HG02884 (cell line): ENCODE data around the gene SMURF1.
"Not testable (repeated sequence)": the region's sequence is repeated elsewhere in the genome, so short reads cannot be mapped to it uniquely, and the experiment has no call there.

Experiments
- ATAC-seq: cut with Tn5 transposase; IDR thresholded peaks from one replicate; pipeline ENCODE4 v1.9.1; 2021; ENCODE audit warnings: mild to moderate bottlenecking, moderate library complexity; ENCODE audit not compliant: unreplicated experiment

Gene SMURF1

DNA sequence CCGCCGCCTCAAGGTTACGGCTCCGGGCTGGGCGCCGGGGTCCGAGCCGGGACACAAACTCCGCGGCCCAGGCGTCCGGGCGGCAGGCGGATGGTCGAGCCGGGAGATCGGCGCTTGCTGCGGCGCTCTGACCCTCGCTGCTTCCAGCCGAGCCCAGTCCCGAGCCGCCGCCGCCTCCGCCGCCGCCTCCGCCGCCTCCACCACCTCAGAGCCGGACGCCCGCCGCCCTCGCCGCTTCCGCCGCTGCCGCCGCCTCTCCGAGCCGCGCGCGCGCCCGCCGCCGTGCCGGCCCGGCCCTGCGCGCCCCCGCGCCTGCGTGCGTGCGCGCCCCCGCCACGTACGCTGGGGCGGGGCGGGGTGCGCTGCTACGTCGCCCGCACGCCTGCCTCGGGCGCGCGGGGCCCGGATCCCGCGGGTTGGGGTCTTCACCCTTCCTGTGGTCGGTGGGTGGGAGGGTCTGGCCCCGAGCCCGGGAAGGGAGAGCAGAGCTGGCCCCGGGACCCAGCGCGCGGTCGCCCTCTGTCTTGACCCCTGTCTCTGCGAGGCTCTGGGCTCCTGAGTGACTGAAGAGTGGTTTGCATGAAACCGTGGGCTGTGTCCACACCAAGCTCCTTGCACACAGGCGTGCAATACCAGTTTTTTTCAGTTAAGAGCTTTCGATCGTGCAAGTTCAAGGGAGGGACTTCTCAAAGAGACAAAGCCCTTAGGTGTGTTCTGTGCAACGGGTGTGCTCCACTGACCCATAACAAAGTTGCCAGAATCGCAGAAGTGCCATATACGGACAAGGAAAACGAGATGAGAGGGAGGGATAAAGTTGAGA is at the start of gene SMURF1:
SMURF1 (minus strand) TSS at position 256 of the 820 bp plus-strand sequence. CDS start 328 bp downstream, outside the sequence.
- peak; percentile 58 for ATAC-seq

- no peak for ATAC-seq
Observed at GRCh38 chr7:99191869-99192596, 48.1 kb upstream of the SMURF1 start.

GRCh38 chr7:99190359-99191009 is 46.6 kb upstream of the SMURF1 start:
- ATAC-seq = no peak

DNA sequence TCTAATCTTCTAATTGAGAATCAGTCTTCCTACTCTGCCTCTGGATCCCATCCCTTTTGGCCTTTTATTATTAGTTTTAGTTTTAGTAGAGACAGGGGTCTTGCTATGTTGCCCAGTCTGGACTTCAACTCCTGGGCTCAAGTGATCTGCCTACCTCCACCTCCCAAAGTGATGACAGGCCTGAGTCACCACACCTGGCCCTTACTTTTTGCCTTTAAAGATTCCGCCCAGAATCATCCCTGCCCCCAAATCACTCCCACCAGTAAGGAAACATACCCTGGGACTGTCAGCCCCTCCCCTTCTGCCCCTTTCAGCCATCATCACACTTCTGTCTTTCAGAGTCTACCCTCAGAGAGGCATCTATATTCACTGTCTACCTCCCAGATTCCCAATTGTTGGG is 45.3 kb upstream of the SMURF1 start:
- ATAC-seq = no peak

- no peak for ATAC-seq
Observed at GRCh38 chr7:99188221-99188620, 44.3 kb upstream of the SMURF1 start.

DNA sequence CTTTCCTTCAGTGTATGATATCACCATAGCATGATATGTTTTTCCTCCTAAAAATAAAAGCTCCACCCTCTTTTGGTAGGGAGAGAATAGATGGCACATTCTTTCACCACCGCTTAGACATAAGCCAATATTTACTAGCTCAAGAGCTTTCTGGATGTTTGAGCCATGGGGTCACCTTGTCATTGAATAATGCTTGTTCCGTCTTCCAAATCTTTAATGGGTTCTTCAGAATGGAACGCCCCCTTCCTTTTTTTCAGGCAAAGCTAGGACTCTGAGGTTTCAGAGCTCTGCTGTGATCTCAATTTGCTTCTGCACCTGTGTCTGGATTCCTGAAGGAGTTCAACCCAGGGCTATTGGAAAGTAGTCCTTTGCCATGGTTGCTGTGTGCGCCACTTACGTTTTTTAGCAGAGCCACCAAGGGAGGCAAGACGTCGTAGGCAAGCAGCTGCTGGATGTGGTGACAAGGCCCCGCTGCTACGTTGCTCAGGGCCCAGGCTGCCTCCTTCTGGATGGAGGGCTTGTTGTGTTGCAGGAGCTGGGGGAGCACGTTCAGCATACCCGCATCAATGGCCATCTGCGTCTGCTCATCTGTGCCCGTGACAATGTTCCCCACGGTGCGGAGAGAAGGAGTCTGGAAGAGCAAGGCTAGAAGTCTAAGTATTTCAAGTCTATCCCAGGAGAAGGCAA is 40.8 kb upstream of the SMURF1 start:
- no peak for ATAC-seq

- ATAC-seq = no peak
Observed at GRCh38 chr7:99180067-99180650, 36.3 kb upstream of the SMURF1 start.

DNA sequence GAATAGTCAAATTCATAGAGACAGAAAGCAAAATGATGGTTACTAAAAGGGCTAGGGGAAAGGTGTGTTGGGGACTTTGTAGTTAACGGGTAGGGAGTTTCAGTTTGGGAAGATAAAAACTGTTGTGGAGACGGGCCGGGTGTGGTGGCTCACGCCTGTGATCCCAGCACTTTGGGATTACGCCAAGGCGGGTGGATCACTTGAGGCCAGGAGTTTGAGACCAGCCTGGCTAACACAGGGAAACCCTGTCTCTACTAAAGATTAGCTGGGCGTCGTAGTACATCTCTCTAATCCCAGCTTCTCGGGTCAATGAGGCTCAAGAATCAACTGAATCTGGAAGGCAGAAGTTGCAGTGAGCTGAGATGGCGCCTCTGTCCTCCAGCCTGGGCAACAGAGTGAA is 33.3 kb upstream of the SMURF1 start:
- ATAC-seq = no peak

GRCh38 chr7:99173787-99174186 is 29.9 kb upstream of the SMURF1 start:
- no peak for ATAC-seq

GRCh38 chr7:99171731-99172130 is 27.8 kb upstream of the SMURF1 start:
- no peak for ATAC-seq

- ATAC-seq = no peak
Observed at GRCh38 chr7:99170730-99171074, 26.8 kb upstream of the SMURF1 start.

GRCh38 chr7:99170065-99170729 is 26.3 kb upstream of the SMURF1 start:
- no peak for ATAC-seq

GRCh38 chr7:99167072-99167471 is 23.2 kb upstream of the SMURF1 start:
- no peak for ATAC-seq

- no peak for ATAC-seq
Observed at GRCh38 chr7:99165816-99166215, 21.9 kb upstream of the SMURF1 start.

DNA sequence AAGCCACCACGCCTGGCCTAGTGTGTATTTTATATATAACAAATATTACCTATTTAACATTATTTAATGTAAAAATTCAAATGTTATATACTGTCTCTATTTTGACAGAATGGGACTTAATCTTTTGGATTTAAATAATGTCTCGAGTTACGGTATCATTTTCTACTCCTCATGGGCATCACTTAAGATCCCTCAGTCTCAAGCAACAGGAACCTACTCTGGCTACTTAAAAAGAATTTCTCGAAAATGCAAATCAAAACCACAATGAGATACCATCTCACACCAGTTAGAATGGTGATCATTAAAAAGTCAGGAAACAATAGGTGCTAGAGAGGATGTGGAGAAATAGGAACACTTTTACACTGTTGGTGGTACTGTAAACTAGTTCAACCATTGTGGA is 19.8 kb upstream of the SMURF1 start:
- ATAC-seq = not testable (repeated sequence)

- no peak for ATAC-seq
Observed at GRCh38 chr7:99156649-99157048, 12.7 kb upstream of the SMURF1 start.

GRCh38 chr7:99155211-99155610 is 11.3 kb upstream of the SMURF1 start:
- no peak for ATAC-seq

DNA sequence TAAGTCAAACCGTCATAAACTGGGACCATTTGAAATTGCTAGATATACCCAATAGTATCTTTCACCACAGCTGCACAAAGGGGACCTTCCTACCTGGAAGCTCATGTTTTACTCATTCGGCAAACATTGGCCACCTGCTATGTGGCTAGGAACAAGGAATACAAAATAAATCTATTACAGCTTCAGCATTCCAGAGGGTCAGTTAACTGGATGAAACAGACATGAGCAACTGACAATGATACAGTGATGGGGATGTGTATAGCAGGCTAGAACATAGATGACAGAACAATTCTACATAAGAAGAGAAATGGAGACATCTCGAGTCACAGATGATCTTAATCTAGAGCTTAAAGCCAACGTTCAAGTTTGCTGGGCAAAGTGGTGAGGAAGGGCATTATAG is 3.1 kb upstream of the SMURF1 start:
- ATAC-seq = no peak

GRCh38 chr7:99143521-99143852 is 421 bp downstream of the SMURF1 start:
- peak; percentile 30 for ATAC-seq

- ATAC-seq = no peak
Observed at GRCh38 chr7:99142727-99143520, 984 bp downstream of the SMURF1 start.
